Measurements from ENCODE around the gene MYH2. TPM values are rescaled to one million over a fixed set of nuclear protein-coding genes. Genes with fewer than 3 reads are reported as not detected.
"Not testable (repeated sequence)": the region's sequence is repeated elsewhere in the genome, so short reads cannot be mapped to it uniquely, and the experiment has no call there.

The MYH2 gene
- under 1 TPM in 1 of 3 donors, not detected in 2; 0.03 TPM for polyA plus RNA-seq (ENCODE audit: insufficient read length in 3 of 3)

- DNase-seq (ENCODE audit: low read depth in 3 of 3, low spot score in 2 of 3), result no peak
Measured at GRCh38 chr17:10549096-10549842, at the start of gene MYH2. Gene MYH2 (minus strand): TSS chr17:10549658. CDS start chr17:10547920, 1,738 bp downstream.

- DNase-seq (ENCODE audit: low read depth in 3 of 3, low spot score in 2 of 3), result no peak
Measured at GRCh38 chr17:10598621-10599020, 49.2 kb upstream of the MYH2 start.

- DNase-seq (ENCODE audit: low read depth in 3 of 3, low spot score in 2 of 3), result no peak
Measured at GRCh38 chr17:10589553-10590145, 40.2 kb upstream of the MYH2 start.

- DNase-seq (ENCODE audit: low read depth in 3 of 3, low spot score in 2 of 3), result no peak
Measured at GRCh38 chr17:10585529-10585928, 36.1 kb upstream of the MYH2 start.

- DNase-seq (ENCODE audit: low read depth in 3 of 3, low spot score in 2 of 3), result no peak
Measured at GRCh38 chr17:10583834-10584233, 34.4 kb upstream of the MYH2 start.

- DNase-seq (ENCODE audit: low read depth in 3 of 3, low spot score in 2 of 3), result no peak
Measured at GRCh38 chr17:10579270-10579669, 29.8 kb upstream of the MYH2 start.

- DNase-seq (ENCODE audit: low read depth in 3 of 3, low spot score in 2 of 3), result no peak
Measured at GRCh38 chr17:10574324-10574723, 24.9 kb upstream of the MYH2 start.

- no peak for DNase-seq (ENCODE audit: low read depth in 3 of 3, low spot score in 2 of 3)
Measured at GRCh38 chr17:10563991-10564660, 14.7 kb upstream of the MYH2 start.

- DNase-seq (ENCODE audit: low read depth in 3 of 3, low spot score in 2 of 3), result no peak
Measured at GRCh38 chr17:10558049-10558448, 8.6 kb upstream of the MYH2 start.

- DNase-seq (ENCODE audit: low read depth in 3 of 3, low spot score in 2 of 3), result no peak
Measured at GRCh38 chr17:10557422-10557821, 8.0 kb upstream of the MYH2 start.

GRCh38 chr17:10556301-10557005, 7.0 kb upstream of the MYH2 start:
- no peak for DNase-seq (ENCODE audit: low read depth in 3 of 3, low spot score in 2 of 3)

GRCh38 chr17:10550014-10550413, 556 bp upstream of the MYH2 start:
- DNase-seq (ENCODE audit: low read depth in 3 of 3, low spot score in 2 of 3), result no peak

GRCh38 chr17:10547351-10547750, 2.1 kb downstream of the MYH2 start:
- DNase-seq (ENCODE audit: low read depth in 3 of 3, low spot score in 2 of 3), result no peak

GRCh38 chr17:10543486-10543885, 6.0 kb downstream of the MYH2 start:
- DNase-seq (ENCODE audit: low read depth in 3 of 3, low spot score in 2 of 3), result not testable (repeated sequence)

- not testable (repeated sequence) for DNase-seq (ENCODE audit: low read depth in 3 of 3, low spot score in 2 of 3)
Measured at GRCh38 chr17:10541179-10541578, 8.3 kb downstream of the MYH2 start.

- DNase-seq (ENCODE audit: low read depth in 3 of 3, low spot score in 2 of 3), result no peak
Measured at GRCh38 chr17:10532026-10532425, 17.4 kb downstream of the MYH2 start.

- DNase-seq (ENCODE audit: low read depth in 3 of 3, low spot score in 2 of 3), result no peak
Measured at GRCh38 chr17:10527419-10527818, 22.0 kb downstream of the MYH2 start.

- no peak for DNase-seq (ENCODE audit: low read depth in 3 of 3, low spot score in 2 of 3)
Measured at GRCh38 chr17:10526517-10526916, 22.9 kb downstream of the MYH2 start.

- no peak for DNase-seq (ENCODE audit: low read depth in 3 of 3, low spot score in 2 of 3)
Measured at GRCh38 chr17:10523064-10523463, 26.4 kb downstream of the MYH2 start.

- DNase-seq (ENCODE audit: low read depth in 3 of 3, low spot score in 2 of 3), result no peak
Measured at GRCh38 chr17:10521949-10522348, 27.5 kb downstream of the MYH2 start.

Data from right renal cortex interstitium (tissue), 3 donors.